RWPE1 (cell line): ENCODE measurements around the gene SEMA6A.

Experiments
- CTCF ChIA-PET: fragments of 350-600 bp; sonication (Branson Sonifier 250); formaldehyde crosslinking; extraction: SDS; loops from one replicate; lab custom pipeline; 2021; lab: Yijun Ruan, JAX
- POLR2A ChIA-PET: fragments of 400-600 bp; formaldehyde crosslinking; extraction: SDS; loops from one replicate; lab custom pipeline; 2020; ENCODE audit warnings: antibody characterized with exemption; ENCODE audit not compliant: low non-redundant PET; lab: Yijun Ruan, JAX
- DNase-seq: peaks from one replicate; pipeline ENCODE4 v3.0.0; 2012; ENCODE audit warnings: low spot score
- H3K27ac ChIP-seq: fragments of 450-650 bp; 2 replicates; pipeline ENCODE4 v1.5.1; 2017
- CTCF ChIP-seq: fragments of 450-650 bp; conservative IDR thresholded peaks from 2 replicates; pipeline ENCODE4 v1.5.1; 2017; ENCODE audit warnings: low read depth, mild to moderate bottlenecking

Gene SEMA6A

GRCh38 chr5:116479776-116480675, 94.6 kb downstream of the SEMA6A start:
- no peak for TF ChIP-seq CTCF
- H3K27ac ChIP-seq: no peak overlapping the region
- DNase-seq: no peak
- CTCF ChIA-PET: no interaction called here
- POLR2A ChIA-PET: no interaction called here

GRCh38 chr5:116478491-116478890, 96.1 kb downstream of the SEMA6A start:
- CTCF ChIA-PET: interaction anchor here (0.7 kb wide), 1 partner anchor 187 kb away, joined by 3 read pairs; no protein-coding TSS in a partner anchor
- no peak for DNase-seq
- no peak overlapping the region for H3K27ac ChIP-seq
- POLR2A ChIA-PET: no interaction called here
- no peak for TF ChIP-seq CTCF

GRCh38 chr5:116476897-116477537, 97.6 kb downstream of the SEMA6A start:
- DNase-seq: peak; percentile 12
- H3K27ac ChIP-seq: no peak overlapping the region
- POLR2A ChIA-PET: no interaction called here
- CTCF ChIA-PET: interaction anchor here (0.6 kb wide), 2 partner anchors 32 to 821 kb away, joined by 3 to 4 read pairs; no protein-coding TSS in a partner anchor
- no peak for TF ChIP-seq CTCF

GRCh38 chr5:116475338-116475737, 99.3 kb downstream of the SEMA6A start:
- TF ChIP-seq CTCF: no peak
- H3K27ac ChIP-seq: no peak overlapping the region
- CTCF ChIA-PET: no interaction called here
- POLR2A ChIA-PET: no interaction called here
- DNase-seq: no peak

GRCh38 chr5:116473706-116474105, 100.9 kb downstream of the SEMA6A start:
- POLR2A ChIA-PET: no interaction called here
- CTCF ChIA-PET: no interaction called here
- no peak overlapping the region for H3K27ac ChIP-seq
- DNase-seq: no peak
- no peak for TF ChIP-seq CTCF

GRCh38 chr5:116472274-116472673, 102.3 kb downstream of the SEMA6A start:
- H3K27ac ChIP-seq: no peak overlapping the region
- POLR2A ChIA-PET: no interaction called here
- TF ChIP-seq CTCF: no peak
- no peak for DNase-seq
- CTCF ChIA-PET: interaction anchor here (0.6 kb wide), 2 partner anchors 114 to 338 kb away, joined by 4 to 6 read pairs; no protein-coding TSS in a partner anchor
